NB4 (cell line): ENCODE data around the gene CLCF1.

Experiments used
- CTCF ChIP-seq: IDR thresholded peaks from one replicate; pipeline ENCODE4 v1.5.1; 2012; ENCODE audit warnings: low read depth, low read length
- MYC ChIP-seq: IDR thresholded peaks from 2 replicates; pipeline ENCODE4 v1.6.1; 2011; ENCODE audit warnings: low read depth, low read length
- POLR2A ChIP-seq: IDR thresholded peaks from 2 replicates; pipeline ENCODE4 v1.6.1; 2011; ENCODE audit warnings: mild to moderate bottlenecking; ENCODE audit not compliant: insufficient read length; ENCODE audit errors: extremely low read depth
- TF ChIP-seq, protein P1 (sequence below): IDR thresholded peaks from 2 replicates; pipeline ENCODE4 v1.6.1; 2011; ENCODE audit warnings: low read depth, low read length

DNA sequence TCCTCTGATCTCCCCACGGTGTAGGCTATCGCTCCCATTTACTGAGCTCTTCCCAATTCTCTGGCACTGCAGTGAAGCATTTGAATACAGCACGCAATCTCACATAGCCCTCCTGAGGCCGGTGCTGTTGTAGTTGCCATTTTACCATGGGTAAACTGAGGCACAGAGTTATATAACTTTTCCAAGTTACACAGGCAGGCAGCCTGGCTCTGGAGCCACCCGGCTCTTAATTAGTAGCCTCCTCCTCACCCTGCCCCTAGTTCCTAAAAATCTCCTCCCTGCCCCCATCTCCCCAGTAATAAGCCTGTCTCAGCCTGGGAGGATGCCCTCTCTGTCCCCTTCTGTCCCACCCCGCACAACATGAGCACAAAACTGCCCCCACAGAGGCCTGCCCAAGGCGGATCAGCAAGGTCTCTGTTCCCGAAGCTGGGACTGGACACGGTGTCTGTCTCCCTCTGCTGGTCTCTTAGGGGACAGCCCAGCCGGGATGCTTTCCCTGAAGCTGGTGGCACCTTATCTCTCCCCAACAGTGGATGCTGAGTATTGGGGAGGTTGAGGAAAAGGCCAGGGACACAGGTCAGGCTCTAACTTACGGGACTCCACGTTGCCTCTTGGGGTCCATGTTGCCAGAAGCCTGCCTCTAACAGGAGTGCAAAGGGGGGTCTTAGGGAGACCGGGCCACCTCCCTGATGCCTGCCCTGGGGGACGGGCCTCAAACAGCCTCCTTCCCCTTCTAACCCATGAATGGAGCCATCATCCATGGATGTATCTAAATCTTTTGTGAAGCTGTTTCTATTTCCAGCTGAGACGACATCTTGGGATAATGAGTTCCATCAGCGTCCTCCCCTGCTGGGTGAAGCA lies 9.1 kb upstream of the CLCF1 start:
- TF ChIP-seq CTCF (peak; percentile 99), POLR2A (no peak), MYC (no peak)
- TF ChIP-seq, protein P1, sequence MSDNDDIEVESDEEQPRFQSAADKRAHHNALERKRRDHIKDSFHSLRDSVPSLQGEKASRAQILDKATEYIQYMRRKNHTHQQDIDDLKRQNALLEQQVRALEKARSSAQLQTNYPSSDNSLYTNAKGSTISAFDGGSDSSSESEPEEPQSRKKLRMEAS = peak; percentile 50; the same call in 1 of the 2 replicates
